Posterior cingulate gyrus (tissue), 11 donors: ENCODE results near the gene CBX4.

Experiments used
- DNase-seq, 10 donors: peaks; one replicate each; pipeline versions ENCODE4 v3.0.0 to v3.0.0-alpha.2; 2020 to 2021; ENCODE audit warnings: mixed read lengths in 3 of 10
- intact Hi-C: fragments of 100-400 bp; cut with DNase I; formaldehyde crosslinking; loops from one replicate; pipeline ENCODE4 v1.15.1; 2023

CBX4 gene

DNA sequence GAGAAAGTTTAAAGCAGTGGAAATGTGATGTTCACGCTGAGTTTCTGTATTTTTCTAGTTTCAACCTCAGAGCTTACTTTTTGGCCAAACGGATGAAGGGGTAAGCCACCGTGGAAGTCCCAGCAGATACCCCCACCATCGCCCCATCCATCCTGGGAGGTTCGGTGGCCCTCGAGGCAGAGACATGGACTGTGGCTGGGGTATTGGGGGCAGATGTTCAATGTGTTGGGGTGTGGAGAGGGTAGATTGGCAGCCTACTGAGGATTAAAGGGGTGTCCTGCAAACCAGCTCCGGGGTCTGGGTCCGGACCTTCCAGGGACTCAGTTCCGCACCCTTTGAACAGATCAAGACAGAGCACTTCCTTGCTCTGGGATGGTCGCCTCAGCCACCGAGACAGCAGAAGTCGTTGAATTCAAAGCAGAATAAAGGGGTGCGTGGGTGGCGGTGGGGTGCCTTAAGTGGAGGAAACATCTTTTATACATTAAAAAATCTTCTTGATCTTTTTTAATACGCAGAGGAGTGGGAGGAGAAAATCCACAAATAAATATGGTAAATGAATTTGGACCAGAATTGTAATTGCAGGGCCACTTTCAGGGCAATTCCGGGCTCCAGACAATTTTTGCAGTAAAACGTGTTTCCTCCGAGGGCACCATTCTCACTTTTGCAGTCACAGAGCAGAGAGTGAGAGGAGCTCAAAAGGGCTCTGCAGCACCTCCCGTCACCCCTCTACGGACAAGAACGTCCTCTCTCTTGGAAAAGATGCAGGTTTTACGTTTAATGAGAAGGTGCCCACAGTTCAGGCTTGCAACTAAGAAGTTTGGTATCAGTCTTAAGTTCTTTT lies 34.2 kb downstream of the CBX4 start:
- intact Hi-C loops: no loop called here

DNA sequence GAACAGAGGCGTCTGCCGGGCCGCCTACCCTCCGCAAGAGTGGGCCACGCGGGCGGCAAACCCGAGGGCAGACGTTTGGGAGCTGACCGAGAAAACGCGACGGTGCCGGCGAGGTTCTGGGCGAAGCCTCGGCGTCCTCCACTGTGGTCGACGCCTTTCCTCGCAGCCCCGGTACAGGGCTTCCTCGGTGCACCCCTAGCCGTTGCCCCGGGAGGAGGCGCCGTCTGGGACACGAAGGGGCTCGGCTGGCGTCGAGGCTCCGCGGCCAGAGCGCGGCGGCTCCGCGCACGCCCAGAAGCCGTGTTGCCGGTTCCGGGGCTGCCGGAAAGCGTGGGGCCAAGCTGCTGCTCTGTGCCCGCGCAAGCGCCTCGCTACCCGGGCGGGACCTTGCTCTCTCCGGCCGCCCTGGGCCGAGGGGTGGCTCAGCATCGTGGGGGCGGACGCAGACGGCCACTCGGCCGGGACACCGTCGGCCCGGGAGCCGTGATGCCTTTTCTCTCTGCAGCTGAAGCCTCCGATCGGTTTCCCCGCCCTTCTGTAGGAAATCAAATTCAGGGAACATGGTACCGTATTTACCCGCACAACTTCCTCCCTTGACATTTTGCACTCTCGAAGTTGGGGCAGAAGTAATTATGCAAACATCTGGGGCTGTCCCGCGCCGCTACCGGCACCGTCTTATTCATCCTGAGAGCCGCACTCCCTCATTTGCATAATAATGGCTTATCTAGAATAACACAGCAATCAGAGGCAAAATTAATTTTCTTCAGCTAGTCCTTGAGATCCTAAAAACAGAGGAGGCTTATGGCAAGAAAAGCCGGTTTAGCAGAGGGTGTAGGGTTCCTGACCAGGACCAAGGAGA lies 35.0 kb downstream of the CBX4 start:
- peak in 1 of 10 donors; percentile 80 for DNase-seq
- intact Hi-C loops: no loop called here

More for the DNA sequence above, 34.2 kb downstream of the CBX4 start:
- DNase-seq: no peak

DNA sequence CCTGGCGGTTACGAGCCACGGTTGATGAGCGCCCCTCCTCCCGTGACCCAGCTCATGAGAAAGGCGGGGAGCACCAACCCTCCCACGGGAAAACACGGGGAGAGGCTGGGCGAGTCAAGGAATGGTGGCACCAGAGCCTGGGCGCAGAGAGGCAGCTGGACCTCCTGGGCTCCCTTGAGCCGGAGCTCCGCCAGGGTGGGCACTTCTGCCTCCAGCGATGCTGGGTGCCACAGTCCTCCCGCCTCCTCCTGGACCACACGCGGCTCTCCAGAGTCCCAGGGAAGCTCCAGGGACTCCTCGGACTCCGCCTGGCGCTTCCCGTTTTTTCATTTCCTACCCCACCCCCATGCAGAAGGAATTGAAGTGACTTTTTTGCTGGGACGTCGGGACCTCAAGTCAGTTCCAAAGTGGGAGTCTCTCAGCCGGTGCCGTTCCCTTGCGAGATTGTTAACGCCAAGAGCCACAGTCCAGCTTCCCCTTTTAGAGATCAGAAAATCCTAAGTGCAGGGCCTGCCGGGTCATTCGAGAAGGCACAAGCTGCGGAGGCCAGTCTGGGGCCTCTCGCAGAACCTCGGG lies 35.7 kb downstream of the CBX4 start:
- DNase-seq: no peak
- intact Hi-C loops: no loop called here

DNA sequence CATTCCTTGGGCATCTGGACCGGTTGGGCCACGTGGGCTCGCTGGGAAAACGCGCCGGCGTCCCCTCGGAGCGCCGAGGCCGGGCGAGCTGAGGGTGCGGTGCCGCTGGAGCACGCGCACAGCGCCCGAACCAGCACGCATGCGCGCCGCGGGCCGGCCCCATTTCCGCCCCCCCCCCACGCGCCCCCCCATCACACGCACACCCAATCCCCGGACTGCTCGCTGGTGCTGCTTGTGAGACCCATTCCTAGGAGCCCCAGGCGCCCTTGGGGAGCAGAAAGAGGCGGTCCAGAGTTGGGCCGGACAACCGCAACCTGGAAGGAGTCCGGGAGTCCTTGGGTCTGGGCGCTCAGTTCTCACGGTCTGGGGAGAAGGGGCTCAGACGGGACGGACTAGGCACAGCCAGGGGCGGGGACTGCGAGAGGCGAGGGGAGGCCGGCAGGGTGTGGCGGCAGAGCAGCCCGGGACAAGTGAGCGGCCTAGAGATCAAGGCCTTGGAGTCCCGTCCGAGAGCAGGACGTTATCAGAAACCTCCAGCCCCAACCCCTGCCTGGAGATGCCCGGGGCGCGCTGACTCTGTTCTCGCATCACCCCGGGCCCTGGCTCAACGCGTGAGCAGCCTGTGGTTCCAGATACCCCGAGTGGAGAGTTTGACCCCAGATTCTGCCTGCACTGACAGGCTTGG lies 36.4 kb downstream of the CBX4 start:
- intact Hi-C loops: no loop called here
- no peak for DNase-seq

DNA sequence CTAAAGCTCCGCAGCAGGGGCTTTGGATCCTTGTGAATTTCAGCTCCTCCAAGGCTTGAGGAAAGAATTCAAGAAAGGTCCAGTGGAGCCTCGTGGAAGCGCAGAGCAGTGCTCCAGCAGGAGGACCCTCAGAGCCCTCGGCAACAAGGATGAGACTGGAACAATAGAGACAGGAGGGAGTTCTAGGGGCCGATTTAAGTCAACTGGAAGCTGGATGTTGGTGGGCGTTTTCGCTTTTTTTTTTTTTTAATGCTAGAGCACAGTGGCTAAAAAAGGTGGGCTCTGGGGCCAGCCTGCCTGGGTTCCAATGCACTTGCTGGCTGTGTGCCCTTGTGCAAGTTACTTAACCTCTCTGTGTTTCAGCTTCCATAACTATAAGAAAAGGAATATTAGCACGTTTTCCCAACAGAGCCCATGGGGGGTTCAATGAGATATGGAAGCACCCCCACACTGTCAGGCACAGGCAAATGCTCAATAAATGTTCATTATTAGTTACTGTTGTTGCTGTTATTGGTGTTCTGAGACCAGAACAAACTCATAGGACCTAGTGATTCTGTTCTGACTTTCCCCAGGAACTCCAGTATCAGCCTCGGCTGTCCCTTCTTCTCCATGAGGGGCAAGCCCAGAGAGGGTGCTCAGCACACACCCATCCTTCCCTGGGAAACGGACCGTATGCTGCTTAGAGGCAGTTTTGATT lies 37.1 kb downstream of the CBX4 start:
- DNase-seq: no peak
- intact Hi-C loops: no loop called here

DNA sequence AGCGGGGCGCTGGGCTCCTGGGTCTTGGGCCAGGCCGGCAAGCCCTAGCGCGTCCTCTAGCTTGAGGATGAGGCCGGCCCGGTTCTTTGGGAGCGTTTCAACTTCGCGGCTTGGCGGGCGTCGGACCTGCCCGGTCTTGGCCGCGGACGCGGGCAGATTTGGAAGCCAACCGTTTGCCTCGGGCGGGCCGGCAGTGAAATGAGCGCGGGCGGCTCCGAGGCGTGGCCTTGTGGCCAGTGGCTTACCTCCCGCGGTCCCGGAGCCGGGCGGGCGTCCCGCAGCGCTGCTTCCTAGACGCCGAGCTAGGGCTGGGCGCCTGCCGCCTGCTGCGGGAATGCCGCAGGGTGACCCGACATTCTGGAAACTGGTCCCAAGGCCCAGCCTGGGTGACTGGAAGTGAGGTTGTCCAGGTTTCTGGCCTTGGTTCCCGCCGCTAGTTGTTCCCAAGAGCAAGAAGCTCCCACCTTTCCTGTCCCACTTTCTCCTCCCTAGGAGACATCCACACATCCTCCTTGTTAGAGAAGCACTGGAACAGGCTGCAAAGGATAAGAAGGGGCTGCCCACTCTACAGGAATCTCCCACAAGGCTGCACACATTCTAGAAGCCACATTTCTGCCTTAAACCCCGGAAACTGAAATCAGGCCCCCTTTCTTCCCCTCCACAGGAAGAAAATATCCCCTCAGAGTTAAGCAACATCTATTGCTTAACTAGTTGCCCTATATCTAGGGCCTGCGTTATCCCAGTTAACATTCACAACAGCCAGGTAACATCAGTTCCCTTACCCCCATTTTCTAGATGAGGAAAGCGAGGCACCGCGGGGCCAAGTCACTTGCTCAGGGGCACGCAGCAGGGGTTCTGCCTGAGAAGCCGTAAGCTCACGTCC lies 37.8 kb downstream of the CBX4 start:
- intact Hi-C loops: no loop called here
- no peak for DNase-seq

DNA sequence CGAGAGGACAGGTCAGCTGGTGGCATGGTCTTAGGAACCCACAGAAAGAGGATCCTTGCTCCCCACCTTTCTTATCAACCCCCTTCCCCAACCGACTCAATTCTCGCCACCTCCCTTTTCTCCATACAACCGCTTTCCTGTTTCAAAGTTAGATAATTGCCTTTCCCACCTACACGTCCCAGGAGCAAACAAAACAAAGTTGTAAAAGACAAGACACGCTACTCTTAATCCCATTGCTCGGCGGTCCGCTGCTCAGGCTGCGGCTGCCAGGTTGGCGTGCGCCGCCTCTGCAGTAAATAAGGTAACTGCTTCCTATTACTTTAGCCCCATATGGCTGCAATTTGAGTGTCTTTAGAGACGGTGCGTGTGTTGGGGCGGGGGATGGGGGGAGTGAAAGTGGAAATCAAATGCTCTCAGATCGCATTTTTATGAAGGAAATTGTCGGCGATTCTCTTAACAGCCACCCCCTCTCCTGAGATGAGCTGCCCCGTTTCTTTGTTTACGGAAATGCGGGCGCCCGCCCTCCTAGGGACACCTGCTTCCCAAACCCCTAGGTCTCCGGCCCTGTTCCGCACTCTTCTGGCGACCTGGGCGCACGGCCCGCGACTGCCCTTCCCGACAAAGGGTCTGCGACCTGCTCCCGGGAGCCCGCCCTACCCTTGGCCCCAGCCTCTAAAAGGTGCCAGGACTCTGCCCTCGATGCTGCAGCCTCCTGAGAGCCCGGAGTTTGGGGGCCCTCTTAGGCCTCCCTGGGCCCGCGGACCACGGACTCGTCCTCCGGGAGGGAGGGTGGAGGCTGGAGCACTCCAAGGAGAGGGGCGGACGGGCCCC lies 38.7 kb downstream of the CBX4 start:
- DNase-seq: peak in 1 of 10 donors; percentile 67
- intact Hi-C loops: no loop called here

DNA sequence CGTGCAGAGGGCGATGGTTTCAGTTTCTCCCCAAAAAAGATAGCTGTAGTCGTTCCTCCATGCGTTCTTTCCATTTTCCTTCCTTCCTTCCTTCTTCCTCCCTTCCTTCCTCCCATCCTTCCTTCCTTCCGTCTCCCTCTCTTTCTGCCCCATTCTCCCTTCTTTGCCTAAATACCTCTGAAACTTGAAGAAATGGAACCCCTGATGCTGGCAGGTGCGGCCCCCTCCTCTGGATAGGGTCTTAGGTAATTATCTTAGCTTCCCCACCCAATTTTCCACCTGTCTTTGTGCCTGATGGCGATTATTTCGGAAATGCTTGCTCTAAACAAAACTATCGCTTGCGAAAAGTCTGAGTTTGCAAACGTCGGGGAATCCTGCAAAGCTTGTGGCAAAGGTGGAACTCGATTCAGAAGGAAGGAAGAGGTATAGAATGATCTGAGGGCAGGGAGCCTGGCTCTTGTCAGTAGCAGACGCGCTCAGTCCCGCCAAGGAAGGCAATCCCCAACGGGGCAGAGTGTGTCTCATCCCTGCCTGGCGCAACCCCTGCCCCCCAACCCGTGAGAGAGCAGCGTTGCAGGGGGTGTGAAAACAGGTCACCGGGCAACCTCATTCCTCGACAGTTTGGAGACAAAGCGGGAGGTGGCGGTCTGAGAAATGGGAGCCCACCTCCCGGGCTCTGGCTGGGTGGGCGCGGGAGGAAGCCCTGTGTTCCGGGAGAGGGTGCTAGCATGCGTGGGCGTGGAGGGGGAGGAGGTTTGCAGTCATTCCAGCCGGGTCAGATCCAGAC lies 39.5 kb downstream of the CBX4 start:
- intact Hi-C loops: no loop called here
- DNase-seq: peak in 1 of 10 donors; percentile 10

DNA sequence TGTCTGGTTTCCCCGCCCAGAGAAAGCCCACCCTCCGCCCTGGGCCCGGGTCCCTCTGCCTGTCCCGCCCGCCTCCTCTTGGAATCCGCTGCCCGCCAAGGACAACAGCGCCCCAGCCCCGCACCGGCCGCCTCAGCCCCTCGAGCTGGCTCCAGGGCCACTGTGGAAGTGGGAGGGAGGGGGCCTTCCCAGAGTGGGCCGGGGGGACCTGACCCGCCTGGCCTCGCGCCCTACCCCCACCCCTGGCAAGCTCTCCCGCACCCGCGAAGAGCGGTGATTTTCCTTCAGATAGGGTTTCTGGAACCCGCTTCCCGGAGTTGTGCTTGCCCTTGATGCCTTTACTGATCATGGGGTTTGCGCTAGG lies 40.1 kb downstream of the CBX4 start:
- intact Hi-C loops: no loop called here
- DNase-seq: peak in 1 of 10 donors; percentile 60

DNA sequence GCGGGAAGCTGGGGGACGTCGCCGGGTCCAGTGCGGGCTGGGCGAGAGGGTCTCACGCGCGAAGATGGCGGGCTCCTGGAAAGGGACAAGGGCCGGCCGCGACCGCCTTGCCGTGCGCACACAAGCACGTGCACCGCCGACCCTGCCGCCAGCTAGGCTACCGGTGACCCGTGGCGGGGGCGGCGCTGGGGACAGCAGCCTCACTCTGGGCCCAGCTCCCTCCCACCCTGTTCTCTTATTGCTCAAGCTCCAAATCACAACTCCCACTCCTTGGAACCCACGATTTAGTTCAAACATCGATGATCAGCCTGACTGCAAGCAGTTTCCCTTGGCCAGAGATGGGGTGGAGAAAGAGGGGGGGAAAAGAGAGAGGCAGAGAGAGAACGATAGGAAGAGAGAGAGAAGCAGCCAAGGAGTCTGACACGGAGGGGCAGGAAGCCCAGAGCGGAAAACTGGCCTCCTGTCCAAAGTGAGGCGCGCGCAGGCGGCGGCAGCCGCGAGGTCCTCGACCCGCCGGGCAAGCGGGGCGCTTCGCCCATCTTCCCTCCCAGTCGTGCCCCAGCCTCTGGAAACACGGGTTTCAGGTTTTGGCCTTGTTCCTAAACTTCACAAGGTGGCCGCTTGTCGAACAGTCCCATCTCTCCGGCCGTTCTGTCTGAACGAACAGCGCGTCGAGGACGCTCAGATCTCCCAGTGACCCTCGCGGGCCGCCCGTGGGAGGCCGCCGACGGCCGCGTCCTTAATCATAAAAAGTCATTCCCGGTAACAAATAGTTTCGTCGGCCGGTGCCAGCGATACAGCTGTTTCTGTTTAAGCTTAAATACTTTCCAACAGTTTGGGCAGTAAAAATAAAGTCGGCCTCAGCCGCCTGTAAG lies 40.7 kb downstream of the CBX4 start:
- DNase-seq: peak in 1 of 10 donors; percentile 74
- intact Hi-C loops: no loop called here

DNA sequence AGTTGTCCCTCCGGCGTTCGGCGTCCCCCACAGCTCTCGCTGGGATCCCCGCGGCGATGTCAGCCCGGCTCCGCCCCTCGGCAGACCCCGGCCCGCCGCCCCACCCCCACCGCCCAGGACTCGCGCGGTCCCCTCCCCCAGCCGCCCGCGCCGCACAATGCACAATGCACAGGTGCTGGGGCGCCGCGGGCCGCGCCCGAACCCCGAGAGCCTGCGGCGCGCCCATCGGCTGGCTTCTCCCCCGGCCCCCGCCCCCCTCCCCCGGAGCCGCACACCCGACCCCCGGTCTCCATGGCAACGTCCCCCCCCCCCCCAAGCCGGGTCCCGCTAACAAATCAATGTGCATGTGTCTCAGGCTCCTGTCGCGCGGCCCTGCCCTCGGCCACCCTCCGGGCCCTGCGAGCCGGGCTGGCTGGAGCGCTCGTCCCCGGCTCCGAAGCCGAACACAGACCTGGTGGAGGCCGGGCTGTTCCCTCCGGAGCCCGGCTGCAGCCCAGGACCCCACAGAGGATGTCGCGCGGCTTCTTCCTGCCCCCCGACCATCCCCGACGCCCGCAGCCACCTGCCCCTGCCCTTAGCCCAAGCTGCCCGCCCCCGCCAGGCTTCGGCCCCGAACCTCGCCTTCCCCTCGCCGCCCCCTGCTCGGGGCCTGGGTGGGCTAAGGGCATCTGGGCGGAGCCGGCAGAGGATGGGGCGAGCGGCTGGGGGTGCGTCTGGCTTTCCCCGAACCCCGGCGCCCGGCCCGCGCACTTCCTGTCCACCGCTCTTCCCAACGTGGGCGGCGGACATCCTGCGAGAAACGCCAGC lies 41.5 kb downstream of the CBX4 start:
- DNase-seq: peak in 1 of 10 donors; percentile 84
- intact Hi-C loops: loop anchor here (1.0 to 2.0 kb wide), 2 partner anchors 19 to 42 kb away; partner anchors contain the start of genes CBX2 and CBX4

DNA sequence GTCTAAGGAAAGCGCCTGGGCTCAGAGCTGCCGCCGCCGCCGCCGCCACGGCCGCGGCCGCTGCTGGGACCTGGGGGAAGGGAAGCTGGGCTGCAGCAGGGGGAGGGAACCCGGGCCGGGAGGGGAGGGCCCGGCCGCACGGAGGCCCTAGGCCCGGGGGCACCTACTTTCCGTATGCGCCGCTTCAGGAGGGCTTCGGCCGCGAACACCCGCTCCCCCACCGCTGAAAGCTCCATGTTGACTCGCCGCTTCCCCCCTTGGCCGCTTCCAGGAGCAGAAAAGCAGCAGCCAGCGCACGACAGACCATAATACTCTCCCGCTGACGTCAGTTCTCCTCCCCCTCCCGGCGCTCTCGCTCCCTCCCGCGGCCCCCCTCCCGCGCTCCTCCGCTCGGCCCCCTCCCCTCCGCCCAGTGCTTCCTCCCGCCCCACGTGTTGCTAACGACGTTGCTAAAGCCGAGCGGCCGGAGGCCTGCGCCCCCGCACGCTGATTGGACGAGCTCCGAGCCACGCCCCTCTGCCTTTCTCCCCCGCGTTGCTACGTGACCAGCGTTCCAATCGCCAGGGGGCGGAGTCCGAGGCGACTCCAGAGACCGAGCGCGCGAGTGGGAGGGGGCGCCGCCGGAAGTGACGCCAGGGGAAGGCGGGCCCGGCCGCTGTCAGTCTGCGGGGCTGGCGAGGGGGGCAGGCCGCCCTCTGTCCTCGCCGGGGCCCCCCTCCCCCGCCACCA lies 42.3 kb downstream of the CBX4 start, which contains the start of gene CBX8:
CBX8 (minus strand) TSS at position 315 of the 729 bp plus-strand sequence; CDS start at position 236, 79 bp downstream.
- intact Hi-C loops: loop anchor here (1.0 to 2.0 kb wide), 2 partner anchors 18 to 42 kb away; partner anchors contain the start of genes CBX2 and CBX4
- peak; percentile 98 to 100 (median 100) for DNase-seq

DNA sequence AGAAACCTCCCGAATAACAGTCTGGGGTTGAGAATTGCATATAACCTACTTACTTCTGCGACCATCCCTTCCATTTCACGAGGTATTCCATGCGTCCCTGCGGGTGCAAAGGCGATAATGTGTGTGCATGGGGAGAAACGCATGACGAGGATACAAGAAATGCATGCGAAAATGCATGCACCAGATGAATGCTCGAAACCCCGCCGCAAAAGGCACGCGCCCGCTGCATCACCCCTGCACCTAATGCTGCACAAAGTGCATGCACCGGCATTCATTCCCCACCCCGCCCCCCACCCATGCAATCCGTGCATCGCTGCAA lies 42.8 kb downstream of the CBX4 start:
- peak in 1 of 10 donors; percentile 30 for DNase-seq
- intact Hi-C loops: loop anchor here (2.0 kb wide), 1 partner anchor 18 kb away; the partner anchor contains the start of gene CBX2

DNA sequence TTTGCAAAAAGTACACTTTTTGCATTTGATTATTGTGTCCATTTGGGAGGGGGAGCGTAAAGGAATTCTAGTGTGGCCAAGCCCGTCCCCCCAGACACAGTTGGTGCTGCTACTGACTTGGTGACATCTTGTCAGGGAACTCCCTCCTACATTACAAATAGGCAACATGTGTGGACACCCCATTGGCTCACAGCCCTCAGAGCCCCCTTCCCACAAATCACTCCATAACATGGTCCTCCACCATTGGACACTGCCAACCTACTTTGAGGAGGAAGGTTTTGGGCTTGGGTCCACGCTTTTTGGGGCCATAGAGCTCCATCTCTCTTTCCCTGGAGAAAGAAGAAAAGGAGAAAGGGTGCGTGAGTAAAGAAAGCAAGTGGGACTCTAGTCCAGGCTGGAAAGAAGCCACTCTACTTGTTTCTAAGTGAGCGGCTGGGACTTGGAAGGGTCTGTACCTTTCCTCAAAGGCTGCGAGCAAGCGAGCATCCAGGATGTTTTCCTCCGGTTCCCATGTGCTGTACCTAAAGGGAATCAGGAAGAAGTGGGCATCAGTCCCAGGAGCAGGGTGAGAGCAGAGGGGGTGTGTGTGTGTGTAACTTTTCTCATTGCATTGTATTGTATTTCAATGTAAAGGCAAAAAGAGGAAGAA lies 43.3 kb downstream of the CBX4 start:
- peak in 2 of 10 donors; percentile 25 to 60 for DNase-seq
- intact Hi-C loops: loop anchor here (2.0 kb wide), 1 partner anchor 17 kb away; the partner anchor contains the start of gene CBX2
